Hepatocyte (in vitro differentiated cells): ENCODE data around the gene ATRAID. TPM values are rescaled to one million over a fixed set of nuclear protein-coding genes. Genes with fewer than 3 reads are reported as not detected.

Experiments
- DNase-seq: peaks from one replicate; pipeline ENCODE4 v3.0.0-alpha.2; 2016; ENCODE audit warnings: low spot score
- H2AFZ ChIP-seq: fragments of 200-600 bp; sonication (generic); 2 replicates; pipeline ENCODE4 v1.6.0; 2016; ENCODE audit warnings: antibody characterized with exemption, mild to moderate bottlenecking
- H3K27ac ChIP-seq: fragments of 200-600 bp; sonication (generic); 2 replicates; pipeline ENCODE4 v1.5.1; 2016; ENCODE audit warnings: mild to moderate bottlenecking
- H3K27me3 ChIP-seq: fragments of 200-600 bp; sonication (generic); 2 replicates; pipeline ENCODE4 v1.6.1; 2016
- H3K36me3 ChIP-seq: fragments of 200-600 bp; sonication (generic); replicated peaks from 2 replicates; pipeline ENCODE4 v1.5.1; 2016; ENCODE audit warnings: low read depth; ENCODE audit not compliant: insufficient read depth
- H3K4me1 ChIP-seq: fragments of 200-600 bp; sonication (generic); 2 replicates; pipeline ENCODE4 v1.5.1; 2016; ENCODE audit warnings: mild to moderate bottlenecking, moderate library complexity; ENCODE audit not compliant: insufficient read depth
- H3K4me2 ChIP-seq: fragments of 200-600 bp; sonication (generic); 2 replicates; pipeline ENCODE4 v1.6.0; 2016
- H3K4me3 ChIP-seq: fragments of 200-600 bp; sonication (generic); 2 replicates; pipeline ENCODE4 v1.5.1; 2016; ENCODE audit warnings: mild to moderate bottlenecking
- H3K79me2 ChIP-seq: fragments of 200-600 bp; sonication (generic); 2 replicates; pipeline ENCODE4 v1.6.0; 2017; ENCODE audit warnings: mild to moderate bottlenecking
- H3K9me2 ChIP-seq: fragments of 200-600 bp; sonication (generic); replicated peaks from 2 replicates; pipeline ENCODE4 v1.6.0; 2017; ENCODE audit warnings: mild to moderate bottlenecking; ENCODE audit not compliant: insufficient read depth
- H3K9me3 ChIP-seq: fragments of 200-600 bp; sonication (generic); 2 replicates; pipeline ENCODE4 v1.5.1; 2016; ENCODE audit warnings: low read depth, mild to moderate bottlenecking
- H4K20me1 ChIP-seq: fragments of 200-600 bp; sonication (generic); 2 replicates; pipeline ENCODE4 v1.6.0; 2016; ENCODE audit warnings: mild to moderate bottlenecking; ENCODE audit not compliant: insufficient read depth, poor library complexity, severe bottlenecking
- EZH2 ChIP-seq: fragments of 200-600 bp; sonication (generic); IDR thresholded peaks from 2 replicates; pipeline ENCODE4 v1.6.1; 2016; ENCODE audit warnings: antibody characterized with exemption, mild to moderate bottlenecking, borderline replicate concordance
- EZH2phosphoT487 ChIP-seq: fragments of 200-600 bp; sonication (generic); IDR thresholded peaks from one replicate; pipeline ENCODE4 v1.6.1; 2018; ENCODE audit warnings: antibody characterized with exemption, mild to moderate bottlenecking, low read depth, moderate library complexity; ENCODE audit not compliant: unreplicated experiment, severe bottlenecking
- WGBS: methylation state at CpG from one replicate; pipeline ENCODE4 v1.1.6; 2016; ENCODE audit warnings: low lambda C conversion rate; ENCODE audit errors: missing lambda C conversion rate; 5-methylcytosine and 5-hydroxymethylcytosine counted together
- polyA plus RNA-seq: library from polyadenylated mRNA; unstranded; fragments of >200 nt; fragmentation: Nextera tagmentation; extraction: Ambion mirVana; gene quantifications from 2 replicates; pipeline ENCODE4 v1.2.1, GENCODE V29; 2016
- total RNA-seq: library from RNA; depleted of rRNA; stranded (reverse); fragments of >200 nt; gene quantifications from 2 replicates; pipeline ENCODE4 v1.2.3, GENCODE V29; 2014
- TF ChIP-seq, protein P1 (sequence below): fragments of 200-600 bp; sonication (generic); IDR thresholded peaks from 2 replicates; pipeline ENCODE4 v1.5.1; 2016; ENCODE audit warnings: antibody characterized with exemption, mild to moderate bottlenecking; ENCODE audit not compliant: poor library complexity

Gene ATRAID
- total and polyA plus RNA-seq, 2 experiments from 2014 or later = 173 to 259 TPM

DNA sequence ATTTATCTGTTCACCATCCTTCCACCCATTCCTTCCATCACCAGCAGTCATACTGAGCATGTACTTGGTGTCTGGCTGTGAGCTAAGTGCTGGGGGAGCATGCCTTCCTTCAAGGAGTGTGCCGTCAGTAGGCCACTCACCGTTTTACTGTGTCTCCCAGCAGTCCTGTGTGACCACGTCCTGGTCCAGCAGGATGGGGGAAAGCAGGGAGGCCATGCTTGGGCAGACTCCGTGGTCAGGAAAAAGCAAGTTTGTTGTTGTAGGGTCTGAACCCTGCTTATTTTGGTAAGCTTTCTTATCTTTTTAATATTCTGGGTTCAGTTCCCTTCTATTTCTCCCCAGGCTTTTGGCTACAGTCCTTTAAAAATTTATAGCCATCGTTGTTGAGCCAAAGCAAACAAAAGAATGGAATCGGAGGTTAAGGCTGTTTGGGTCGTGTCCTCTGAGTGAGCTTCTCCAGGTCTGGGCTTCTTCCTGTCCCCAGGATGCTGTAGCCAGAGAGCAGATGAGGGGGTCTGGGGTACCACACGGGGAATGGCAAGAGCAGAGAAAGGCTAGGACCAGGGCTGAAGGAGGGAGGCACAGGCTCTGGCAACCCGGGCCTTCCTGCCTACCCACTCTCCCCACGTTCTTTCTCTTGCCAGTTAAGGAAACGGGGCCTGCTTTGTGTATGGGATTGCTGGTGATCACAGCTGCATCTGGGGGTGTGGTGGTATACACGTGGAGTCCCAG is 37.5 kb downstream of the ATRAID start:
- H3K27me3 ChIP-seq = peaks cover 18% of the 10 kb centered on the region
- H2AFZ ChIP-seq = no peak overlapping the region
- H3K27ac ChIP-seq = no peak overlapping the region
- H4K20me1 ChIP-seq = no peaks in the 10 kb centered on the region
- H3K36me3 ChIP-seq = no peaks in the 10 kb centered on the region
- no peaks in the 10 kb centered on the region for H3K9me3 ChIP-seq
- WGBS = 70% methylated on average over 12 of the region's 12 CpGs
- H3K9me2 ChIP-seq = no peaks in the 10 kb centered on the region
- no peak for DNase-seq
- no peak for TF ChIP-seq EZH2phosphoT487
- TF ChIP-seq, protein P1, sequence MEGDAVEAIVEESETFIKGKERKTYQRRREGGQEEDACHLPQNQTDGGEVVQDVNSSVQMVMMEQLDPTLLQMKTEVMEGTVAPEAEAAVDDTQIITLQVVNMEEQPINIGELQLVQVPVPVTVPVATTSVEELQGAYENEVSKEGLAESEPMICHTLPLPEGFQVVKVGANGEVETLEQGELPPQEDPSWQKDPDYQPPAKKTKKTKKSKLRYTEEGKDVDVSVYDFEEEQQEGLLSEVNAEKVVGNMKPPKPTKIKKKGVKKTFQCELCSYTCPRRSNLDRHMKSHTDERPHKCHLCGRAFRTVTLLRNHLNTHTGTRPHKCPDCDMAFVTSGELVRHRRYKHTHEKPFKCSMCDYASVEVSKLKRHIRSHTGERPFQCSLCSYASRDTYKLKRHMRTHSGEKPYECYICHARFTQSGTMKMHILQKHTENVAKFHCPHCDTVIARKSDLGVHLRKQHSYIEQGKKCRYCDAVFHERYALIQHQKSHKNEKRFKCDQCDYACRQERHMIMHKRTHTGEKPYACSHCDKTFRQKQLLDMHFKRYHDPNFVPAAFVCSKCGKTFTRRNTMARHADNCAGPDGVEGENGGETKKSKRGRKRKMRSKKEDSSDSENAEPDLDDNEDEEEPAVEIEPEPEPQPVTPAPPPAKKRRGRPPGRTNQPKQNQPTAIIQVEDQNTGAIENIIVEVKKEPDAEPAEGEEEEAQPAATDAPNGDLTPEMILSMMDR = no peak
- TF ChIP-seq EZH2 = no peak
- no peak overlapping the region for H3K4me3 ChIP-seq
- no peaks in the 10 kb centered on the region for H3K79me2 ChIP-seq
- no peak overlapping the region for H3K4me2 ChIP-seq
- no peaks in the 10 kb centered on the region for H3K4me1 ChIP-seq

DNA sequence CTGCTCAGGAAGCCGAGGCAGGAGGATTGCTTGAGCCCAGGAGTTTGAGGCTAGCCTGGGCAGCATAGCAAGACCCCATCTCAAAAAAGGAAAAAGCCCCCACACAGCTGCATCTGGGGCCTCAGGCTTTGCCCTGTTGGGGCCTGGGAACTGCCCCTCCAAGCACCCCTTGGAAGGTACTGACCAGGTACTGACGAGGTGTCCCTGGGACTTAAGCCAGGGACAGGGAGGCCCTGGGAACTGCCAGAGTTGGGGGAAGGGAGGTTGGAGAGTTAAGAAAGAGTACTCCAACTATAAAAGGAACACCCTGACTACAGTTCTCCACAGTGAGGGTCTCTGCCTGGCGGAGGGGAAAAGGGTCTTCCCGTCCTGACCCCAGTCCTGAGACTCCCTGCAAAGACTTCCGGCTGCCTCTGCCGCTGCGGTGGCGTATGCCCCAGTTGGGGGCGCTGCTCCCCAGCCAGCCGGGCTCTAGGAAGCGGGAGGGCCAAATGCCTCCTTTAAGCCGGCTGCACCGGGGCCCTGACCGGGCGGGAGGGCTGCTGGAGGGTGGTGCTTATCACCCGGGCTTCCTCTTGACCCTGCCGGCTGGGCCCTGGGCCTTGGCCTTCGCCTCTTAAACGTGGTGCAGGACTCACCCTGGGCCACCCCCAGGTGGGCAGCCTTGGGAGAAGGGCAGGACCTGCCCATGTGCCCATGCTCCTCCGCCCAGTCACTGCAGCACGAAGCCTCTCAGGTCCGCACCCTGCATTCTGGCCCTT is 38.2 kb downstream of the ATRAID start:
- Histone ChIP-seq H3K79me2 (no peaks in the 10 kb centered on the region), H3K4me3 (no peak overlapping the region), H2AFZ (no peak overlapping the region), H3K9me3 (no peaks in the 10 kb centered on the region), H3K27me3 (peaks cover 20% of the 10 kb centered on the region), H3K4me2 (no peak overlapping the region), H3K4me1 (no peaks in the 10 kb centered on the region), H3K36me3 (no peaks in the 10 kb centered on the region), H4K20me1 (no peaks in the 10 kb centered on the region), H3K9me2 (no peaks in the 10 kb centered on the region), H3K27ac (no peak overlapping the region)
- DNase-seq = peak; percentile 69
- TF ChIP-seq EZH2 = no peak
- TF ChIP-seq, protein P1 = peak; percentile 61
- WGBS = 22% methylated on average over 20 of the region's 22 CpGs

DNA sequence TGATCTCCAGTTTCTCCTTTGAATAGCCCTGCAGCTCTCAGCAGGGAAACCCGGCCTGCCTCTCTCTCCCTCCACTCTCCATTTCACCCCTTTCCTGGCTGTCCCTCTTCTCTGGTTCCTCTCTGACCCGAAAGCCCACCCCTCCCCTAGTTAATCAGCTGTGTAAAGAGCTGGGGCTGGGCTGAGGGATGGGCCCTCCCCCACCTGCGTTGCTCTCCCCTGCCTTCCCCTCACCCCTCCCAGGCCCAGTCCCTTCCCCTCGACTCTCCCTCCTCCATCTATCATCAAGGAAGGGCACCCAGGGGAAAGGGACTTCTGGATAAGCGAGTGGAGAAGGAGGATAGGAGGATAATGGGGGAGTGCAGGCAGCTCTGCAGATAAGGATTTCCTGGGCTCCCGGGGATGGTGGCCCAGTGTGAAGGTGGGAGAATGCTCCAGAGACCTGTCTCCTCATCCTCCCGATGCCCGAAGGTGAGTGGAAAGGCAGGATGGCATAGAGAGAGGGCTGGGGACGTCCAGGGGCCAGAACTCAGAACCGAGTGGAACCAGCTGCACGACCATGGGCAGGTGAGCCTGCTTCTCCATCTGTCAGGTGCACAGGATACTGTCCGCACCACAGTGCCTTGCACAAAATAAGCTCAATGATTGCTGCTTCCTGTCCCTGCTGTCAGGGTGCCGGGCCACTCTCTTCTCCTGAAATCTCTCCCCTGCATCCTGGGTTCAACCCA is 39.0 kb downstream of the ATRAID start:
- no peak overlapping the region for H3K4me3 ChIP-seq
- no peaks in the 10 kb centered on the region for H4K20me1 ChIP-seq
- WGBS = 67% methylated on average over 12 of the region's 13 CpGs
- H3K79me2 ChIP-seq = no peaks in the 10 kb centered on the region
- no peak overlapping the region for H3K4me2 ChIP-seq
- H2AFZ ChIP-seq = no peak overlapping the region
- DNase-seq = no peak
- H3K9me3 ChIP-seq = no peaks in the 10 kb centered on the region
- H3K36me3 ChIP-seq = no peaks in the 10 kb centered on the region
- H3K27ac ChIP-seq = no peak overlapping the region
- TF ChIP-seq EZH2 = no peak
- TF ChIP-seq, protein P1 = no peak
- no peak for TF ChIP-seq EZH2phosphoT487
- no peaks in the 10 kb centered on the region for H3K4me1 ChIP-seq
- H3K27me3 ChIP-seq = peaks cover 28% of the 10 kb centered on the region
- H3K9me2 ChIP-seq = no peaks in the 10 kb centered on the region
